A549 treated with AZD9567 at 1 μM for 4 hours (cell line): Measurements from ENCODE around the gene MTERF1. TPM values are rescaled to one million over a fixed set of nuclear protein-coding genes. Genes with fewer than 3 reads are reported as not detected.

Experiments used
- total RNA-seq: library from RNA; stranded (reverse); fragments of 200-300 nt; extraction: Qiagen RNA extraction; gene quantifications from 5 replicates; pipeline ENCODE4 v1.2.3, GENCODE V29; 2022; ENCODE audit not compliant: insufficient read depth

MTERF1 gene, protein sequence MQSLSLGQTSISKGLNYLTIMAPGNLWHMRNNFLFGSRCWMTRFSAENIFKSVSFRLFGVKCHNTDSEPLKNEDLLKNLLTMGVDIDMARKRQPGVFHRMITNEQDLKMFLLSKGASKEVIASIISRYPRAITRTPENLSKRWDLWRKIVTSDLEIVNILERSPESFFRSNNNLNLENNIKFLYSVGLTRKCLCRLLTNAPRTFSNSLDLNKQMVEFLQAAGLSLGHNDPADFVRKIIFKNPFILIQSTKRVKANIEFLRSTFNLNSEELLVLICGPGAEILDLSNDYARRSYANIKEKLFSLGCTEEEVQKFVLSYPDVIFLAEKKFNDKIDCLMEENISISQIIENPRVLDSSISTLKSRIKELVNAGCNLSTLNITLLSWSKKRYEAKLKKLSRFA
- total RNA-seq: 10.1 to 14.6 TPM (median 12.7 TPM) in 5 replicates

DNA sequence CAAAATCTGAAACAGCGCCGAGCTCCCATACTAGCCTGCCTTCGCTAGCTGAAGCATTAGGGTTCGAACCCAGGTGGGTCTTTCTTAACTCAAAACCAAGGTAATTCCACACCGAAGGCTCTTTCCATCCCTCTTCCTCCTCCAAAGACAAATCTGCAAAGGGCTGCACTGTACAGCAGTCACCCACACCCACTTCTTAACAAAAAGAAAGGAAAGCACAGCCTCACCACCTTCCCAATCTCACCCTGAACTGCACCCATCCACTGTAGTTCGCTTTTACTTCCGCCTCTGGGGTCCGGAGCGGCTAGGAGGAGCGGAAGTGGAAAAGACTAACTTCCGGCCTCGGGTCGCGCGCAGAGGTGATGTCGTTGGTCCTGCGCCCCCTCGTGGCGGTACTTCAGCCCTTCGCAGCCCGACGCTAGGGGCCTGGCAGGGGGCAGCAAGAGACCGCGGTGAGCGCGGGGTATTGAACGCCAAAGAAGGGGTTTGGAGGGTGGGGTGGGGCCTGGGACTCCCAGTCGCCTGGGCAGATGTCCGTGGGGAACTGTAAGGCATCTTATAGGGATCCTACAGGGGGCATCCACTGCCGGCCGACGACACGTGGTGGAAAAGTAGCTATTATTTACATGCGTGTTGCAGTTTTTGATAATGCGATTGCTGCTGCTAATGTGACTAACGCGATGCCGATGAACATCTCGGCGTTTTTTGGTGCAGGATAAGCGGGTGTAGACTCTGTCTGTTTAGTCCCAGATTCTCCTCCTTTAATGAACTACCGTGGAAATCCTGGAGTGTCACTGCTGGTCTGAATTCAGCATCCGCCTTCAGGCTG lies at the start of gene MTERF1:
Gene MTERF1 (minus strand): TSS at position 290 of the 829 bp plus-strand sequence. CDS start 619 bp downstream, outside the sequence.

Other genes starting within 250 kb of the MTERF1 start
- 11.7 to 26.7 TPM (median 16.4 TPM) in 5 replicates for gene AKAP9, start 60.2 kb upstream of the MTERF1 start, total RNA-seq